NCI-H774 (cell line): ENCODE data around the gene NOXRED1.
"Not testable (repeated sequence)": the region's sequence is repeated elsewhere in the genome, so short reads cannot be mapped to it uniquely, and the experiment has no call there.

Experiments
- DNase-seq: peaks from one replicate; lab custom pipeline; 2025; lab: John Stamatoyannopoulos, UW

NOXRED1 gene

DNA sequence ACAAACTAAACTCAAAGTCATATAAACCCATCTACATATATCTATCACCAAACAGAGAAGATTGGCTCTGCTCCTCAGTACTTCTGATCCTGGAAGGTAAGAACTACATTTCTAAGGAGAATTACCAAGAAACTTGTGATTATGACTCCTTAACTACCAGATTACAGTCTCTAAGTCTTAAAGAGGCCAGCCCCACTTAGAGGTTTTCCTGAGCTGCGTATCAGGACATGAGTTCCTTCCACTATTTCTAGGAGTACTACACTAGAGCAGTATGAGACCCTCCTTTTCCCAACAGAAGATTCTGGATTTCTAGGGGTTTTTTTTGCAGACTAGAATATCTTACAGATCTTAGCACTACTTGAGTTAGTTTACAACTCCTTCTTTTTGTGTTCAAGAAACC, at the start of gene NOXRED1:
Gene NOXRED1, minus strand, starts transcription at position 101 of the 400 bp plus-strand sequence. CDS start 634 bp downstream, outside the sequence.
- no peak for DNase-seq

GRCh38 chr14:77470224-77470870, 47.0 kb upstream of the NOXRED1 start:
- DNase-seq = no peak

GRCh38 chr14:77469539-77469938, 46.2 kb upstream of the NOXRED1 start:
- no peak for DNase-seq

DNA sequence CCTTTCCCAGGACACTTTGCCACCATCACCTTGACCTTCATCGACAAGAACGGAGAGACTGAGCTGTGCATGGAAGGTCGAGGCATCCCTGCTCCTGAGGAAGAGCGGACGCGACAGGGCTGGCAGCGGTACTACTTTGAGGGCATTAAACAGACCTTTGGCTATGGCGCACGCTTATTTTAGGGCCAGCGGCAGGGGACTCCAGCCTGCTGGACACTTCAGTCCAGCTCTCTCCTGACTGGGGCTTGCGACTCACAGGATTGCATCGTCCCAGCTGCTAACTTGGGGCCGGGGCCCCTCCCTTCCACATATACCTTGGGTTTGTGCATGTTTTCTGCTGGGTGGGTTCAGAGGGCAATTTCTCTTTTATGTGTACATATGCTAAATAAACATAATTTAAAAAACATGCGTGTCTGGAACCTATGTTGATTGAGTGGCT, 45.8 kb upstream of the NOXRED1 start:
- no peak for DNase-seq

- DNase-seq = no peak
Observed at GRCh38 chr14:77467801-77468200, 44.5 kb upstream of the NOXRED1 start.

GRCh38 chr14:77459072-77459723, 35.9 kb upstream of the NOXRED1 start:
- peak; percentile 14 for DNase-seq

DNA sequence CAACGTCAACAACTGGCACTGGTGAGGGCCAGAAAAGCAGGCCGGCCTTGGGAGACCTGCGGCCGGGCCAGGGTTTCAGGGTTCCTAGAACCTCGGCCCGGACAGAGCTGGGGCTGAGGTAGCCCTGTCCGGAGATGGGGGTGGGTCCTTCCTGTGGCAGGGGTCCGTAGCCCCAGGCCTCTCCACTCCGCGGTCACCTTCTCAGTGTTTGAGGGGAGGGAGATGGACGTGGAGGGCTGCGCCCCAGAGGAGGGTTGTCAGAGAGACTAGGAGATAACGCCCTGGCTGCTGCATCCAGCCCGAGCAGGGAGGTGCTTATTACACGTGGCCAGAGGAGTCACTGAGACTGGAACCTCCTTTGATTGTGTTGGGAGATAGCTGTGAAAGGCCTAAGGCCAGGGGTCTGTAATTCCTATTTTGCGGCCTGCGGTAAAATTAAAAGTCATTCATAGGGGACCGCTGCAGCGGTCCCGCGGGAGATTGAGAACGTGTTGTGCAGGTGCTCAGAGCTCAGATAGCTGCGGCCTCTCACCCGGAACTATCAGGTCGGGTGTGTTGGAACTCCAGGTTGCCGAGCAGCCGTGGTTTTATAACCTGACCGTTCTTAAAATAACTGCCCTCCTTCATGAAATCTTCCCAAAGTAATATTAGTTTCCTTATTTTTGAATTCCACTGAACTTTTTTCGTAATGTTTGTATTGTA, 35.1 kb upstream of the NOXRED1 start:
- DNase-seq = no peak

DNA sequence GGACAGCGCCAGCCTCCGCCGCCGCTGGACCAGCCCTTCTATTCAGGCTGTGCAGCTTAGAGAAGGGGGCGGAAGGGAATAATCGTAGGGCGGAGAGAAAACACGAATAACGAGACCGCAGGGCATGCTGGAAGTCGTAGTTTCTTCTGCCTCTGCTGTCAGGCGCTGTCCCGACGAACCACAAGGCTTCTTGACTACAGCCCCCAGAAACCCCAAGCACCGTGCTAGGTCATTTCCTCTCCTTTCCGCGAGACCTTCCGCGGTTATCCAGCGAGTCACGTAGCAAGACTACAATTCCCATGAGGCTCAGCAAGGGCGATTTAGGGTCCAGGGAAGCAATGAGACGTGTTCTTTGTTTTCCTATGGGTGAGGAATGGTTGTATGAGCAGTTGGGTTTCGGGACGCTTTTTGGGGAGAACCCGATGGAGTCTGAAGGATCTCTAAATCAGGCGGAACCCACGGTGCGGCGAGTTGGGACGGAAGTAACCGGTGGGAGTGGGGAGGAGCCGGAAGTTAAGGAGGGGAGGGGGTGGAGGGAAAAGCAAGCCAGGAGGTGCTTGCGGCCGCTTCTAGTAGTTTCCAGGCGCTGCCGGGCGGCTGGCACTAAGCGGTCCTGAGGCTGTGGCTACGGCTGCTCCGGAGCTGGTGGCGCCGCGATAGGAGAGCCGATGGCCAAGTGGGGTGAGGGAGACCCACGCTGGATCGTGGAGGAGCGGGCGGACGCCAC, 34.4 kb upstream of the NOXRED1 start, which contains the start of the genes AHSA1 and VIPAS39:
Gene AHSA1, plus strand, starts transcription at position 572 of the 727 bp plus-strand sequence. Its CDS starts 97 bp downstream, at position 669.
Gene VIPAS39, minus strand, starts transcription at position 80 of the 727 bp plus-strand sequence. CDS start 3,499 bp downstream, outside the sequence.
- DNase-seq = peak; percentile 90

- no peak for DNase-seq
Observed at GRCh38 chr14:77457115-77457521, 33.8 kb upstream of the NOXRED1 start.

GRCh38 chr14:77455966-77456640, 32.8 kb upstream of the NOXRED1 start:
- DNase-seq = no peak

DNA sequence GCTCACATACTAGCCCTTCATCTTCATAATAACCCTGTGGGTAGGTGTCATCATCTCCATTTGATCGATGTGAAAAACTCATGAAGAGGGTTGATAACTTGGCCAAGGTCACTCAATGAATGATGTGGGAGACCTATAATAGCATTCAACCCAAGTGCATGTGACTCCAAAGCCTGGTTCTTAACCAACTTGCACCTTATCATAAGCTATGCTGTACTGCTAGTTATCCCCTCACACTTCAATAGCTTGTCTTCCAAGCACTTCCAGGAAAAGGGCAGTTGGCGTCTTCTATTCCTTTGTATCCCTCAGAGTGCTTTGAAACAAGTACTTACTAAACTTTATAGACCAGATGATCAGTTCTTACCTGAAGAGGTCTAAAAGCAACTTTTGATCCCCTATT, 18.9 kb upstream of the NOXRED1 start:
- DNase-seq = no peak

DNA sequence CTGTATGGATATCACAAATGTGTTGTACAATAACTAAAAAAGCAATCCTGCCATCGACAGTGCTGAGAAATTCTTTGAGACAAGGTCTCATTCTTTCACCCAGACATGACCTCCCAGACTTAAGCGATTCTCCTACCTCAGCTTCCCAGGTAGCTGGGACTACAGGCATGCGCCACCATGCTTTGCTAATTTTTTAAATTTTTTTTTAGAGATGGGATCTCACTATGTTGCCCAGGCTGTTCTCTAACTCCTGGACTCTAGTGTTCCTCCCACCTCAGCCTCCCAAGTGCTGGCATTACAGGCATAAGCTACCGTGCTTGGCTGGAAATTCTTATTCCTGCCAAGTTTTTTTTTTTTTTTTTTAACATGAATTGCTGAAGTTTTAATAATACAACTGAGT, 16.5 kb upstream of the NOXRED1 start:
- no peak for DNase-seq

DNA sequence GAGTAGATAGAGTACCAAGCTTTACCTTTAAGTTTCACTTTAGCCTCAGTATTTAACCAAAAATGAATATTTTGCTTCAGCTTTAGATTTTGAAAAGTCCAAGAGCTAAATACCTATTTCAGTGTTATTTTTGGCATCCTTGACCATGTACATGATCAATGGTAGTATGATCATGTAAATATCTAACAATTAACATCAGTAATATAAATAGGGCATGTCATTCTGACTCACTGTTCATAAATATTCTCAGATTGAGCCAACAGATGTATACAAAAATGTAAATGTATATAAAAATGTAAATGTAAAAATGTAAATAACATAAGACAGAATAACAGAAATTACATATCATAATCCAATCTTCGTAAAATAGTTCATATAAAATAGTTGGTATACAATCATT, 15.3 kb upstream of the NOXRED1 start:
- DNase-seq = no peak

DNA sequence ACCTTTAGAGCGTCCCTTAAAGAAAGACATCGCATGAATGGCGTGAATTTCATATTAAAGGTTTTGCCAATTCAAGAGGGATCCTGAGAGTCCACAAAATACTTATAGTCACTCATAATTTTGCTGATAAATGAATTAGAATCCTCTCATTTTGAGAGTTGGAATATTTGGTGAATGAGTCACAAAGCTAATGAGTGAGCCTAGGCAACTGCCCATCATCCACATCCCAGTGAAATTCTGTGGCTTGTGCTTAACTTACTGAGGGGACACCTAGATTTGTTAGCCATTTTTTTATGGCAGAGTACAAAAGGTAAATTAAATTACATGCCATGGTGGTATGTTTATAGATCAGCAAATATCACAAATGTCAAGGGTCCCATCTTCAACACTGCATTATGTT, 12.7 kb upstream of the NOXRED1 start:
- no peak for DNase-seq

GRCh38 chr14:77426396-77426795, 3.1 kb upstream of the NOXRED1 start:
- DNase-seq = no peak

- DNase-seq = no peak
Observed at GRCh38 chr14:77424862-77425261, 1.5 kb upstream of the NOXRED1 start.

- no peak for DNase-seq
Observed at GRCh38 chr14:77421201-77421600, 2.1 kb downstream of the NOXRED1 start.

GRCh38 chr14:77416836-77417235, 6.5 kb downstream of the NOXRED1 start:
- no peak for DNase-seq

DNA sequence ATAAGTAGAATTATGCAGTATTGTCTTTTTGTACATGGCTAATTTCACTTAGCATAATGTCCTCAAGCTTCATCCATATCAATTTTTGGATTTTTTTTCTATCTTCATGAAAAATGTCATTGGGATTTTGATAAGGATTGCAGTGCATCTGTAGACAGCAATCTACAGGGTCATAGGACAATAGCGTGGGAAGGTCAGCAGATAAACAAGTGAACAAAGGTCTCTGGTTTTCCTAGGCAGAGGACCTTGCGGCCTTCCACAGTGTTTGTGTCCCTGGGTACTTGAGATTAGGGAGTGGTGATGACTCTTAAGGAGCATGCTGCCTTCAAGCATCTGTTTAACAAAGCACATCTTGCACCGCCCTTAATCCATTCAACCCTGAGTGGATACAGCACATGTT, 7.2 kb downstream of the NOXRED1 start:
- DNase-seq = not testable (repeated sequence)

DNA sequence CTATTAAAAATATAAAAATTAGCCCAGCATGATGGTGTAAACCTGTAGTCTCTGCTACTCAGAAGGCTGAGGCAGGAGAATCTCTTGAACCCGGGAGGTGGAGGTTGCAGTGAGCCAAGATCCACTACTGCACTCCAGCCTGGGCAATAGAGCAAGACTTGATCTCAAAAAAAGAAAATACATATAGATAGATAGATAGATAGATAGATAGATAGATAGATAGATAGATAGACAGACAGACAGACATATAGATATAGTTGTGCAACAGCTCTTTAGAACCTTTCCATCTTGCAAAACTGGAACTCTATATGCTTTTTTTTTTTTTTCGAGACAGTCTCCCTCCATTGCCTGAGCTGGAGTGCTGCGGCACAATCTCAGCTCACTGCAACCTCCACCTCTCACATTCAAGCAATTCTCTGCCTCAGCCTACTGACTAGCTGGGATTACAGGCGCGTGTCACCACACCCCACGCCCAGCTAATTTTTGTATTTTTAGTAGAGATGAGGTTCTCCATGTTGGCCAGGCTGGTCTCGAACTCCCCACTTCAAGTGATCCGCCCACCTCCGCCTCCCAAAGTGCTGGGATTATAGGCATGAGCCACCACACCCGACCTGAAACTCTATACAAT, 7.8 kb downstream of the NOXRED1 start:
- DNase-seq = not testable (repeated sequence)

- no peak for DNase-seq
Observed at GRCh38 chr14:77409131-77409533, 14.2 kb downstream of the NOXRED1 start.
